Upper lobe of left lung (tissue), 6 donors: ENCODE results near the gene NHS. TPM values are rescaled to one million over a fixed set of nuclear protein-coding genes. Genes with fewer than 3 reads are reported as not detected.

Source experiments
- ATAC-seq, 2 donors: fragments of 200-7000 bp; cut with Tn5 transposase; one replicate each; pipeline ENCODE4 v1.9.1; 2022; ENCODE audit warnings: mild to moderate bottlenecking in 2 of 2, moderate library complexity in 2 of 2; ENCODE audit not compliant: low FRiP score in 2 of 2
- DNase-seq, 2 donors: peaks; one replicate each; pipeline ENCODE4 v3.0.0-alpha.2; 2019 to 2020
- H3K27ac ChIP-seq, 4 donors: fragments of 200-600 bp; sonication (generic); one replicate each; pipeline ENCODE4 v1.5.1; 2016 to 2019
- H3K27me3 ChIP-seq, 4 donors: fragments of 200-600 bp; sonication (generic); one replicate each; pipeline ENCODE4 v1.5.1; 2017 to 2019
- H3K36me3 ChIP-seq, 4 donors: fragments of 200-600 bp; sonication (generic); one replicate each; pipeline ENCODE4 v1.5.1; 2016 to 2019
- H3K4me1 ChIP-seq, 4 donors: fragments of 200-600 bp; sonication (generic); one replicate each; pipeline ENCODE4 v1.5.1; 2018 to 2019
- H3K4me3 ChIP-seq, 4 donors: fragments of 200-600 bp; sonication (generic); one replicate each; pipeline ENCODE4 v1.5.1; 2017 to 2019; ENCODE audit warnings: mild to moderate bottlenecking in 2 of 4, moderate library complexity in 1 of 4
- H3K9me3 ChIP-seq, 4 donors: fragments of 200-600 bp; sonication (generic); one replicate each; pipeline ENCODE4 v1.5.1; 2018 to 2019
- CTCF ChIP-seq, 6 experiments: fragments of 450-650 bp in 4 of 6; fragments of 200-600 bp in 2 of 6; sonication (generic) in 2 of 6; IDR thresholded peaks; one replicate each; pipeline ENCODE4 v1.5.1; 2016 to 2019; ENCODE audit warnings: antibody characterized with exemption in 6 of 6
- EP300 ChIP-seq, 4 donors: sonication (generic); formaldehyde crosslinking; IDR thresholded peaks; one replicate each; pipeline ENCODE4 v1.5.1; 2017; ENCODE audit warnings: antibody characterized with exemption in 4 of 4, control low read depth in 2 of 4
- POLR2A ChIP-seq, 4 donors: fragments of 450-650 bp; IDR thresholded peaks; one replicate each; pipeline ENCODE4 v1.5.1; 2016 to 2017; ENCODE audit warnings: antibody characterized with exemption in 4 of 4, mild to moderate bottlenecking in 2 of 4
- POLR2AphosphoS5 ChIP-seq, 2 donors: sonication (generic); formaldehyde crosslinking; IDR thresholded peaks; one replicate each; pipeline ENCODE4 v1.5.1; 2017; ENCODE audit warnings: antibody characterized with exemption in 2 of 2
- WGBS, 2 donors: methylation state at CpG; one replicate each; pipeline ENCODE4 v1.1.5; 2017 to 2018; 5-methylcytosine and 5-hydroxymethylcytosine counted together
- total RNA-seq, 6 donors: library from RNA; depleted of rRNA in 4 of 6; stranded (reverse); fragments of >200 nt in 4 of 6; gene quantifications; one replicate each; pipeline versions ENCODE4 v1.1.0 to v1.2.1, GENCODE V29; 2016 to 2021
- donor health status: DM: no; HTN: no; CAD: no; lungs with moderate emphysema.
- donor health status: DM: no; HTN: yes; CAD: no; lungs with severe emphysema.

Gene NHS
- total RNA-seq, 6 donors from 2014 or later = 0.46 to 6.3 (median 2.4) TPM

GRCh38 chrX:17747692-17748091 is 372.7 kb downstream of the NHS start:
- H3K27ac ChIP-seq = no peak overlapping the region
- ATAC-seq = no peak
- no peak for DNase-seq
- no peak for TF ChIP-seq POLR2A (IDR thresholded peaks at IDR 0.05)
- TF ChIP-seq CTCF (IDR thresholded peaks at IDR 0.05) = no peak
- no peak for TF ChIP-seq POLR2AphosphoS5 (IDR thresholded peaks at IDR 0.05)
- no peak for TF ChIP-seq EP300 (IDR thresholded peaks at IDR 0.05)
- WGBS, 2 donors = 89 to 100% methylated on average over 1 to 5 of the region's 5 CpGs
- no peaks in the 10 kb centered on the region for H3K27me3 ChIP-seq
- H3K4me3 ChIP-seq = no peak overlapping the region
- peaks cover 0 to 5% (median 0%) of the 10 kb centered on the region in 4 donors for H3K4me1 ChIP-seq
- peaks cover 0 to 6% (median 0%) of the 10 kb centered on the region in 4 donors for H3K36me3 ChIP-seq
- H3K9me3 ChIP-seq = no peaks in the 10 kb centered on the region

GRCh38 chrX:17748684-17749083 is 373.7 kb downstream of the NHS start:
- no peak for ATAC-seq
- Histone ChIP-seq H3K4me3 (no peak overlapping the region), H3K9me3 (no peaks in the 10 kb centered on the region), H3K4me1 (peaks cover 0 to 5% (median 0%) of the 10 kb centered on the region in 4 donors), H3K27ac (no peak overlapping the region), H3K27me3 (no peaks in the 10 kb centered on the region), H3K36me3 (peaks cover 0 to 6% (median 0%) of the 10 kb centered on the region in 4 donors)
- no peak for DNase-seq
- no peak for TF ChIP-seq CTCF (IDR thresholded peaks at IDR 0.05)
- no peak for TF ChIP-seq POLR2A (IDR thresholded peaks at IDR 0.05)
- no peak for TF ChIP-seq POLR2AphosphoS5 (IDR thresholded peaks at IDR 0.05)
- TF ChIP-seq EP300 (IDR thresholded peaks at IDR 0.05) = no peak
- WGBS, 2 donors = 73 to 79% methylated on average over 5 of the region's 5 CpGs

GRCh38 chrX:17750436-17750835 is 375.4 kb downstream of the NHS start:
- no peak for ATAC-seq
- WGBS, 2 donors = 65 to 80% methylated on average over 3 of the region's 3 CpGs

GRCh38 chrX:17758382-17758781 is 383.4 kb downstream of the NHS start:
- Histone ChIP-seq H3K4me1 (no peaks in the 10 kb centered on the region), H3K4me3 (no peak overlapping the region), H3K36me3 (no peaks in the 10 kb centered on the region), H3K9me3 (no peaks in the 10 kb centered on the region), H3K27ac (no peak overlapping the region), H3K27me3 (no peaks in the 10 kb centered on the region)
- no peak for ATAC-seq
- 56 to 83% methylated on average over 2 of the region's 2 CpGs for WGBS, 2 donors
- no peak for DNase-seq
- TF ChIP-seq EP300 (IDR thresholded peaks at IDR 0.05) (no peak), CTCF (IDR thresholded peaks at IDR 0.05) (no peak), POLR2AphosphoS5 (IDR thresholded peaks at IDR 0.05) (no peak), POLR2A (IDR thresholded peaks at IDR 0.05) (no peak)

More at GRCh38 chrX:17750436-17750835, 375.4 kb downstream of the NHS start:
- Histone ChIP-seq H3K27me3 (no peaks in the 10 kb centered on the region), H3K27ac (no peak overlapping the region), H3K4me3 (no peak overlapping the region), H3K9me3 (no peaks in the 10 kb centered on the region), H3K4me1 (no peaks in the 10 kb centered on the region), H3K36me3 (peaks cover 0 to 6% (median 0%) of the 10 kb centered on the region in 4 donors)
- TF ChIP-seq POLR2A (IDR thresholded peaks at IDR 0.05) (no peak), POLR2AphosphoS5 (IDR thresholded peaks at IDR 0.05) (no peak), EP300 (IDR thresholded peaks at IDR 0.05) (no peak), CTCF (IDR thresholded peaks at IDR 0.05) (no peak)
- DNase-seq = no peak

GRCh38 chrX:17759990-17760389 is 385.0 kb downstream of the NHS start:
- no peak overlapping the region for H3K27ac ChIP-seq
- H3K9me3 ChIP-seq = no peaks in the 10 kb centered on the region
- no peaks in the 10 kb centered on the region for H3K36me3 ChIP-seq
- no peak for DNase-seq
- no peak overlapping the region for H3K4me3 ChIP-seq
- TF ChIP-seq POLR2A (IDR thresholded peaks at IDR 0.05) (no peak), EP300 (IDR thresholded peaks at IDR 0.05) (no peak), POLR2AphosphoS5 (IDR thresholded peaks at IDR 0.05) (no peak), CTCF (IDR thresholded peaks at IDR 0.05) (no peak)
- no peaks in the 10 kb centered on the region for H3K27me3 ChIP-seq
- 78 to 100% methylated on average over 1 of the region's 1 CpG for WGBS, 2 donors
- ATAC-seq = no peak
- no peaks in the 10 kb centered on the region for H3K4me1 ChIP-seq
